SK-N-MC (cell line): ENCODE results near the gene KISS1.
A peak's percentile ranks its signal among the peaks of the same experiment; 100 is the strongest.

Experiments
- DNase-seq: peaks from one replicate; pipeline ENCODE4 v3.0.0-alpha.2; 2011; ENCODE audit warnings: low read depth, low spot score
- H3K27ac ChIP-seq: fragments of 200-600 bp; sonication (generic); 2 replicates; pipeline ENCODE4 v1.5.1; 2016; ENCODE audit warnings: mixed run types
- H3K36me3 ChIP-seq: fragments of 200-600 bp; sonication (generic); 2 replicates; pipeline ENCODE4 v1.6.1; 2017; ENCODE audit warnings: antibody characterized with exemption, low read length, mixed read lengths; ENCODE audit not compliant: insufficient read depth
- H3K4me3 ChIP-seq: fragments of 200-600 bp; sonication (generic); 2 replicates; pipeline ENCODE4 v1.5.1; 2016
- H3K9ac ChIP-seq: fragments of 200-600 bp; sonication (generic); 2 replicates; pipeline ENCODE4 v1.8.0; 2017; ENCODE audit warnings: mixed run types, mixed read lengths; ENCODE audit not compliant: insufficient read length
- H3K9me3 ChIP-seq: fragments of 200-600 bp; sonication (generic); 2 replicates; pipeline ENCODE4 v1.6.1; 2017; ENCODE audit warnings: low read depth, mild to moderate bottlenecking, antibody characterized with exemption, low read length, moderate library complexity, mixed read lengths
- EZH2 ChIP-seq: fragments of 200-600 bp; sonication (generic); IDR thresholded peaks from one replicate; pipeline ENCODE4 v1.6.1; 2017; ENCODE audit warnings: antibody characterized with exemption
- FOXP2 ChIP-seq: optimal IDR thresholded peaks from 2 replicates; pipeline ENCODE3; 2011; ENCODE audit warnings: mild to moderate bottlenecking, moderate library complexity; ENCODE audit not compliant: insufficient read depth; ENCODE audit errors: extremely low read length, control extremely low read depth
- POLR2AphosphoS5 ChIP-seq: IDR thresholded peaks from 2 replicates; pipeline ENCODE4 v1.6.1; 2012; ENCODE audit warnings: mild to moderate bottlenecking, low read depth, low read length, borderline replicate concordance

KISS1 gene

DNA sequence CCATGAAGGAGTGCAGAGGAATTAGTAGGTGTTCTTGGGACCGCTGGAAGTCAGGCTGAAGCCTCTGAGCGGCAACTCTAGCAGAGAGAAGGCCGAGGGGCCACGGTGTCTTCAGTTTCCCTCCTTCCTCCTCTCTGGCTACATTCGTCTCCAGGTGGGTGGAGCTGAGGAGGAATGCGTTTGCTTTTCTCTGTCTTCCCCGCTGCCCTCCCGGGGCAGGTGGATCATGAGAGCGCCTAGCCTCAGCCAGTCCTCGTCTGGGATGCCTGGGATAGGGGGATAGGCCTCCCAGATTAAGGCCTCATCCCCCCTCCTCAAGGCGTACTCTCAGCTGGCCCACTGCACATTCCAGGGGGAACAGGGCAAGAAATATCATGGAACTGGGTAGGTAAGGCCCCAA lies 25.0 kb upstream of the KISS1 start:
- Histone ChIP-seq H3K27ac (no peak overlapping the region), H3K36me3 (no peaks in the 10 kb centered on the region), H3K4me3 (no peak overlapping the region), H3K9me3 (no peaks in the 10 kb centered on the region), H3K9ac (no peak overlapping the region)
- no peak for DNase-seq
- TF ChIP-seq EZH2 (no peak), POLR2AphosphoS5 (no peak), FOXP2 (no peak)

DNA sequence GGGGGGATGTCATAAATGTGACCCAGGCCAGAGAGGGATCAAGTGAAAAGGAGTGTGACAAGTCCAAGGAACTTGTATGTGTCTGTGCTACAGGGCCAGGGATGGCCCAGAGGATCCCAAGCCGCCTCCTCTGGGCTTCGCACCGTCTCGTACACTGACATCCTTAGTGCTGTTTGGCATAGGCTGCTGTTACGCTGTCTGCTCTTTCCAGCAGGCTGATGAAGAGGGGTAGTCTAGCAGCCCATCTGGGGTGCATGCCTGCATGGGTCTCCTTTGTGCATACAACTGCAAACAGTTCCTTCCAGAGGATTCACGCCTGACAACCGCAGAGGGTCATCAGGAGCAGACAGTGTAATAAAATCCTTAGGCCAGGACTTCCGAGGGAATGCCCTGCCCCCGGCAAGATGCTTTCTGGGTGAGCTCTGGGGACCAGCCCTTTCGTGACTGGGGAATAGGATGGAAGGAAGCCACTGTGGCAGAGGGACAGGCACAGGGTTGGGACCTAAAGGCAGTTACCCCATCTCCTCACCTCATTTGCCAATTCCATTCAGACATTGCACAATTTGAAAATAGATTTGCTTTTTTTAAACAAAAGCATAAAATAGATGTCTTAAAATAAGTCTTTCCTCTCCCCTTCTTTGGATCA lies 23.8 kb upstream of the KISS1 start:
- DNase-seq, result no peak
- no peaks in the 10 kb centered on the region for H3K9me3 ChIP-seq
- TF ChIP-seq POLR2AphosphoS5, result no peak
- no peak for TF ChIP-seq EZH2
- TF ChIP-seq FOXP2, result no peak
- H3K36me3 ChIP-seq, result no peaks in the 10 kb centered on the region
- H3K4me3 ChIP-seq, result no peak overlapping the region
- H3K27ac ChIP-seq, result no peak overlapping the region
- no peak overlapping the region for H3K9ac ChIP-seq

DNA sequence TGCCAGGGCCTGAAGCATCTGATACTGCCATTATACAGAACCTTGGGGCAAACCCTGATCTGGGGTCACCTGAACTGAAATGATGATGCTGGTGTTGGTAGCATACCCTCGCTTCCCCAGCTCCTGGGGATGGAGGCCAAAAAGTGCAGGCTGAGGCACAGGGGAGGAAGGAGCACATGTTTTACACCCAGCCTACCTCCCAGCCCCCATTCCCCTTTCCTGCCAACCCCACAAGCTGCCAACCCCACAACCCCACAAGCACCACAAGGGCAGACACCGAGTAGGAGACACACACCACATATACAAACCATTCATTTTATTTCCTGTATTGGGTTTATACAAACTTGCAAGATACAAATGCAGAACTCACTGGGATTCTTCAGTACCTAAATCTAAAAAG lies 22.3 kb upstream of the KISS1 start:
- DNase-seq, result no peak
- Histone ChIP-seq H3K27ac (no peak overlapping the region), H3K4me3 (no peak overlapping the region), H3K36me3 (no peaks in the 10 kb centered on the region), H3K9ac (no peak overlapping the region), H3K9me3 (no peaks in the 10 kb centered on the region)
- no peak for TF ChIP-seq EZH2
- TF ChIP-seq FOXP2, result no peak
- TF ChIP-seq POLR2AphosphoS5, result no peak

DNA sequence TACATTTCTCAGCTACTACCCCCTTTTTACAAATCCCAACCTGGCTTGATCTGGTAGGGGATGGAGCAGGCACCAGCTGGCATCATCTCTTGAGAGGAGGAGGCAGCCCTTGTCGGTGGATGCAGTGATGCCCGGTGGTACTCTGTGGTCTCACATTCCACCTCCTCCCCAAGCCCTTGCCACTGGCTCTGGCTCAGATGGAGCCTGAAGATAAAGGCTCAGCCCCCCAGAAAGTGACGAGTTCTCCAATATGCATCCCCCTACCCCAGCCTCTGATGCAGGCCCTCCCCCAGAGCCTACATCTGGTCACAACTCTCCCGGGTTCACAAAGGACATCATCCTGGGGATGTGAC lies 21.3 kb upstream of the KISS1 start:
- DNase-seq, result no peak
- H3K27ac ChIP-seq, result no peak overlapping the region
- TF ChIP-seq EZH2, result no peak
- TF ChIP-seq POLR2AphosphoS5, result no peak
- no peak for TF ChIP-seq FOXP2
- no peak overlapping the region for H3K9ac ChIP-seq
- no peaks in the 10 kb centered on the region for H3K36me3 ChIP-seq
- H3K9me3 ChIP-seq, result no peaks in the 10 kb centered on the region
- H3K4me3 ChIP-seq, result no peak overlapping the region

DNA sequence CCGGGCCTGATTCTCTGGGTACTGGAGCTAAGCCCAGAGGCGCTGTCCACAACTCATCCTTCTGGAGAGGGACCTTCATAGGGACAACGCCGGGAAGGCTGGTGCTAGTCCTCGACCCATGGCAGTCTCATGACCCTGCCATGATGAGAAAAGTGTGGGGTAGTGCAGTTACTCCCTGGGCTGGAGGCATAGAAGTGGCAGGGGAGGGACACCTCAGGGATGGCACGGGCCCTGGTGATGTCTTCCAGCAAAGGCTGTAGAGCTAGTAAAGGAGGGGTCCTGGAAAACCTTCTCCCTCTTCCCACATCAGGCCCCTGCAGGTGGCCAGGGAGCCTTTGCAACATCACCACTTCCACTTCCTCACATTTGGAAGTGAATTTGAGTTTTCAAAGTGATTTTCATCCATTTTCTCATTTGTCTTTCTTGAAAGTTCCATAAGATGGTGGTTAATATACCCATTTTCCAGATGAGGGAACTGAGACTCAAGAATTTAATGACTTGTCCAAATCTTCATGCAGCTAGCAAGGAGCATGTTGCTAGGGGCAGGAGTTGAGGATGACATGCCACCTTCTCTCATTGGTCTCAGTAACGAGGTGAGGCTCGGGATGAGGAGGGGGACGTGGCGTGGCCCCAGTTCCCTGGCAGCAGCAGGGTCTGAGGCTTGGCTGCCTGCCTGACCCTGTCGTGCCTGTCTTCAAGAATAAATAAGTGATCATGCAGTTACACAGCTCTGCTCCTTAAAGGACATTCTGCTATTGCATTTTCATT lies 20.8 kb upstream of the KISS1 start:
- DNase-seq, result no peak
- TF ChIP-seq EZH2, result no peak
- no peak for TF ChIP-seq FOXP2
- TF ChIP-seq POLR2AphosphoS5, result no peak
- Histone ChIP-seq H3K27ac (no peak overlapping the region), H3K9me3 (no peaks in the 10 kb centered on the region), H3K4me3 (no peak overlapping the region), H3K9ac (no peak overlapping the region), H3K36me3 (no peaks in the 10 kb centered on the region)

DNA sequence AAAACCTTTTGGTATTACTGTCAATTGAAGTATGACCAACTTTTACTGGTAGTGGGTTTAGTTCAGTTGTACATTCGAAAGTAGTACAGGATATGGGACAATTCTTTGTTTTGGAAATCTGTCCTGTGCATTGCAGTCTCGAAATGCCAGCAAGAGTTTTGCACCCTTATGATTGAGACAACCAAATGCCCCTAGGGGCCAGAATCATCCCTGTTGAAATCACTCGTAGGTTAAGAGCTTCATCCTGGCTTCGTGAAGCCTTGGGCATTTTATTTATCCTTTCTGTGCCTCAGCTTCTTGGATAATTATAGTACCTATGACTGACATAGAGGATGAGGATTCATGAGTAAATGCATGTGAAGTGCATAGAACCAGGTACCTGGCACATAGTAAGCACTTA lies 19.9 kb upstream of the KISS1 start:
- Histone ChIP-seq H3K9me3 (no peaks in the 10 kb centered on the region), H3K36me3 (no peaks in the 10 kb centered on the region), H3K4me3 (no peak overlapping the region), H3K9ac (no peak overlapping the region), H3K27ac (no peak overlapping the region)
- TF ChIP-seq EZH2 (no peak), FOXP2 (no peak), POLR2AphosphoS5 (no peak)
- DNase-seq, result no peak

DNA sequence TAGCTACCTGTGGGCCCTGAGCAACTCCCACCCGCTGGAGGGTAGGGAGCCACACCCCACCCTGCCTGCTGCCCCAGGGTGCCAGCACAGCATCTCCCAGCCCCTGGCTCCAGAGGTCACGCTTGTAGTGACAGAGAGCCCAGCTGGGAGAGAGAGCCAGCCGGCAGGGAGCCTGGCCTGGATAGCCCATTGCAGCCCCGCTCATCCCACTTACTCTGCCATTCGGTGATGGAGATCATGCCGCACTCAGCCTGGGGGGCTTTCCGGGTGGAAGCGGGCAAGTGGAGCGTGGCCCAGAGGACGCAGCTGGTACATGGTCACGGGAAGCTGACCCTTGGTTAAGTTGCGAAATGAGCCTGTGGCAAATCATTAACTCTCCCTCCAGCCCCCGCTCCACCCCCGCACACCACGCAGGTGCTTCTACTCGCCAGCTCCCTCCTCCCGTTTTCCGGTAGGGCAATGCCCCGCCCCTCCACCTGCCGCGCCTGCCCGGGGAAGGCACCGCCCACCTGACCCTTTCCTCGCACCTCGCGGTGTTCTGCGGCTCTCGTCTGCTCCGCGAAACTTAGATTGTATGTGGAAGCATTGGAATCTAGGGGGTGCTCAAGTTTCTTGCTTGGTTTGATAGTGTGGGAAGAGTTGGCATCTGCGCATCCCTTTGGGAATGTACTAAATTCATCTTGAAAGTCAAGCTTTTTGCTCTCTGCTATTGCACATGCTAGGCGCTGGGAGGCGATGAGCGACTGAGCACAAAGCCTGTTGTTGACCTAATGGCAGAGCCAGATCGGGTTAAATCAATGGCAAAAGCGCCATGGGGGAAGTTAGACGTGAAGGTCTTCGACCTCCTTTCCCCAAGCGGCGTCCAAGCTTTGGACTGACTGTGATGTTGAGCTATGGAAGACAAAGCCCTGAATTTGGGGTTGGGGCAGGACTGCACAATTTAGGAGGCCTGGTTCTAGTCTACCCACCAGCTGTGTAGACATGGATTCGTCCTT lies 17.7 kb upstream of the KISS1 start, which contains the start of gene GOLT1A:
Gene GOLT1A, minus strand, starts transcription at position 321 of the 995 bp plus-strand sequence. Its CDS starts 82 bp downstream, at position 239.
- Histone ChIP-seq H3K9me3 (no peaks in the 10 kb centered on the region), H3K36me3 (no peaks in the 10 kb centered on the region), H3K4me3 (peak within 1 kb of the TSS; percentile 40), H3K27ac (no peak within 1 kb of the TSS), H3K9ac (no peak within 1 kb of the TSS)
- DNase-seq, result peak; percentile 18
- TF ChIP-seq FOXP2 (no peak), POLR2AphosphoS5 (no peak), EZH2 (no peak)

DNA sequence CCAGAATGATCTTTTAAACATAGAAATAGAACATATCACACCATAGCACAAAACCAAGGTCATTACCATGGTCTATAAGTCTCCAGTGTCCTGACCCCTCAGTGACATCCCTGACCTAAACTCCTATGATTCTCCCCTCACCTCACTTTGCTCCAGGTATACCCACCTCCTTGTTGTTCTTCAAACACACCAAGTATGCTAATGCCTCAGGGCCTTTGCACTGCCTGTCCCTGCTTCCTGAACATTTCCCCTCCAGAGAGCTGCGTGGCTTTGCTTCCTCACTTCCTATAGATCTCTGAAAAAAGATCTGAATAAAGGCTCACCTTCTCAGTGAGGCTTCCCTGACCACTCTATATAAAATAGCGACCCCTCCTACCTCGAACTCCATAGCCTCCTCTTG lies 16.4 kb upstream of the KISS1 start:
- no peak overlapping the region for H3K9ac ChIP-seq
- no peak overlapping the region for H3K4me3 ChIP-seq
- TF ChIP-seq POLR2AphosphoS5 (no peak), FOXP2 (no peak), EZH2 (no peak)
- H3K36me3 ChIP-seq, result no peaks in the 10 kb centered on the region
- H3K9me3 ChIP-seq, result no peaks in the 10 kb centered on the region
- no peak overlapping the region for H3K27ac ChIP-seq
- DNase-seq, result no peak
